Uterus (tissue), 4 donors: ENCODE results near the gene RNF2. TPM values are rescaled to one million over a fixed set of nuclear protein-coding genes. Genes with fewer than 3 reads are reported as not detected.

Source experiments
- DNase-seq, 2 donors: peaks; one replicate each; pipeline ENCODE4 v3.0.0-alpha.2; 2019 to 2020
- H3K27ac ChIP-seq, 2 donors: fragments of 200-600 bp; sonication (generic); 1 replicate in 1 of 2; 2 replicates in 1 of 2; pipeline ENCODE4 v1.5.1; 2016 to 2018
- H3K27me3 ChIP-seq, 2 donors: fragments of 200-600 bp; sonication (generic); one replicate each; pipeline ENCODE4 v1.5.1; 2018 to 2019; ENCODE audit warnings: control low read depth in 1 of 2
- H3K36me3 ChIP-seq, 2 donors: fragments of 200-600 bp; sonication (generic); one replicate each; pipeline ENCODE4 v1.5.1; 2019; ENCODE audit warnings: control low read depth in 1 of 2
- H3K4me1 ChIP-seq, 2 donors: fragments of 200-600 bp; sonication (generic); one replicate each; pipeline ENCODE4 v1.5.1; 2018 to 2019; ENCODE audit warnings: control low read depth in 1 of 2
- H3K4me3 ChIP-seq, 2 donors: fragments of 200-600 bp; sonication (generic); 1 replicate in 1 of 2; 2 replicates in 1 of 2; pipeline ENCODE4 v1.5.1; 2018 to 2019; ENCODE audit warnings: mild to moderate bottlenecking in 1 of 2
- H3K9me3 ChIP-seq, 2 donors: fragments of 200-600 bp; sonication (generic); one replicate each; pipeline ENCODE4 v1.5.1; 2019; ENCODE audit warnings: control low read depth in 1 of 2
- CTCF ChIP-seq, 4 experiments: fragments of 200-600 bp in 2 of 4; fragments of 450-650 bp in 2 of 4; sonication (generic) in 2 of 4; IDR thresholded peaks; one replicate each; pipeline ENCODE4 v1.5.1; 2016 to 2019; ENCODE audit warnings: antibody characterized with exemption in 4 of 4, mild to moderate bottlenecking in 2 of 4, moderate library complexity in 1 of 4
- POLR2A ChIP-seq, 2 donors: fragments of 450-650 bp; IDR thresholded peaks; one replicate each; pipeline ENCODE4 v1.6.1; 2016; ENCODE audit warnings: antibody characterized with exemption in 2 of 2, mild to moderate bottlenecking in 1 of 2, moderate library complexity in 1 of 2
- intact Hi-C: fragments of 100-400 bp; cut with DNase I; formaldehyde crosslinking; loops from one replicate; pipeline ENCODE4 v1.15.1; 2023; ENCODE audit warnings: low total_unique reads
- total RNA-seq, 4 donors: library from RNA; depleted of rRNA in 3 of 4; stranded (reverse); fragments of >200 nt in 3 of 4; gene quantifications; one replicate each; pipeline versions ENCODE4 v1.1.0 to v1.2.4, GENCODE V29; 2014 to 2023
- donor health status: DM: yes; HTN: yes; CAD: no.

RNF2 gene
- total RNA-seq, 4 donors from 2014 or later, result 20.9 to 52.8 (median 33.0) TPM

GRCh38 chr1:185033686-185034085, 11.7 kb upstream of the RNF2 start:
- intact Hi-C loops, result no loop called here
- Histone ChIP-seq H3K36me3 (no peaks in the 10 kb centered on the region), H3K27ac (no peak overlapping the region), H3K9me3 (no peaks in the 10 kb centered on the region), H3K4me3 (no peak overlapping the region), H3K4me1 (no peaks in the 10 kb centered on the region), H3K27me3 (no peaks in the 10 kb centered on the region)
- no peak for DNase-seq
- TF ChIP-seq CTCF (IDR thresholded peaks at IDR 0.05) (no peak), POLR2A (IDR thresholded peaks at IDR 0.05) (no peak)

GRCh38 chr1:185035258-185035657, 10.1 kb upstream of the RNF2 start:
- TF ChIP-seq CTCF (IDR thresholded peaks at IDR 0.05) (no peak), POLR2A (IDR thresholded peaks at IDR 0.05) (no peak)

GRCh38 chr1:185038813-185039376, 6.5 kb upstream of the RNF2 start:
- H3K9me3 ChIP-seq, result no peaks in the 10 kb centered on the region
- no peaks in the 10 kb centered on the region for H3K27me3 ChIP-seq
- TF ChIP-seq CTCF (IDR thresholded peaks at IDR 0.05) (no peak), POLR2A (IDR thresholded peaks at IDR 0.05) (no peak)
- no peaks in the 10 kb centered on the region for H3K4me1 ChIP-seq
- H3K4me3 ChIP-seq, result no peak overlapping the region
- no peak overlapping the region for H3K27ac ChIP-seq
- no peaks in the 10 kb centered on the region for H3K36me3 ChIP-seq
- DNase-seq, result no peak
- intact Hi-C loops, result no loop called here

More at GRCh38 chr1:185035258-185035657, 10.1 kb upstream of the RNF2 start:
- Histone ChIP-seq H3K36me3 (no peaks in the 10 kb centered on the region), H3K4me1 (no peaks in the 10 kb centered on the region), H3K27ac (no peak overlapping the region), H3K27me3 (no peaks in the 10 kb centered on the region), H3K4me3 (no peak overlapping the region), H3K9me3 (no peaks in the 10 kb centered on the region)
- intact Hi-C loops, result no loop called here
- no peak for DNase-seq

GRCh38 chr1:185039726-185040407, 5.5 kb upstream of the RNF2 start:
- H3K4me3 ChIP-seq, result no peak overlapping the region
- no peaks in the 10 kb centered on the region for H3K9me3 ChIP-seq
- DNase-seq, result no peak
- no peak overlapping the region for H3K27ac ChIP-seq
- no peaks in the 10 kb centered on the region for H3K4me1 ChIP-seq
- no peaks in the 10 kb centered on the region for H3K27me3 ChIP-seq
- H3K36me3 ChIP-seq, result no peaks in the 10 kb centered on the region
- intact Hi-C loops, result no loop called here
- no peak for TF ChIP-seq POLR2A (IDR thresholded peaks at IDR 0.05)

GRCh38 chr1:185040408-185040735, 5.0 kb upstream of the RNF2 start:
- Histone ChIP-seq H3K27ac (no peak overlapping the region), H3K9me3 (no peaks in the 10 kb centered on the region), H3K36me3 (no peaks in the 10 kb centered on the region), H3K4me1 (no peaks in the 10 kb centered on the region), H3K27me3 (no peaks in the 10 kb centered on the region), H3K4me3 (no peak overlapping the region)
- DNase-seq, result no peak
- TF ChIP-seq CTCF (IDR thresholded peaks at IDR 0.05) (no peak), POLR2A (IDR thresholded peaks at IDR 0.05) (no peak)
- intact Hi-C loops, result no loop called here
